H1 (cell line): ENCODE results near the gene MCM3AP. TPM values are rescaled to one million over a fixed set of nuclear protein-coding genes. Genes with fewer than 3 reads are reported as not detected.

Experiments used
- CTCF ChIA-PET: fragments of 300-600 bp; sonication (Branson Sonifier 250); formaldehyde crosslinking; loops from one replicate; lab custom pipeline; 2021; ENCODE audit not compliant: partially characterized antibody; lab: Charles Lee
- POLR2A ChIA-PET: fragments of 300-600 bp; sonication (Branson Sonifier 250); formaldehyde crosslinking; loops from one replicate; lab custom pipeline; 2021; ENCODE audit warnings: inconsistent platforms; ENCODE audit not compliant: partially characterized antibody; lab: Charles Lee
- DNase-seq, 2 experiments: peaks; one replicate each; pipeline versions ENCODE4 v3.0.0 to v3.0.0-alpha.2; 2010 to 2022; ENCODE audit warnings: low spot score in 2 of 2, low read depth in 1 of 2, mixed read lengths in 1 of 2
- FAIRE-seq: peaks from 2 replicates; lab custom pipeline; 2011; peaks lifted over from hg19 to GRCh38; lab: Jason Lieb, UNC
- H2AFZ ChIP-seq: 2 replicates; pipeline ENCODE4 v1.8.1; 2012; ENCODE audit warnings: low read length, inconsistent platforms
- H2AK5ac ChIP-seq: 2 replicates; pipeline ENCODE4 v1.6.1; 2013; ENCODE audit warnings: low read depth, low read length
- H2BK120ac ChIP-seq: replicated peaks from 2 replicates; pipeline ENCODE3; 2013; ENCODE audit warnings: low read depth, low read length, inconsistent platforms
- H2BK12ac ChIP-seq: 2 replicates; pipeline ENCODE4 v1.6.1; 2013; ENCODE audit warnings: low read depth, low read length
- H2BK15ac ChIP-seq: 2 replicates; pipeline ENCODE4 v1.6.1; 2013; ENCODE audit warnings: low read length
- H2BK20ac ChIP-seq: 2 replicates; pipeline ENCODE4 v1.6.1; 2013; ENCODE audit warnings: low read length
- H2BK5ac ChIP-seq: 2 replicates; pipeline ENCODE4 v1.6.1; 2013; ENCODE audit warnings: low read depth, low read length
- H3K14ac ChIP-seq: 2 replicates; pipeline ENCODE4 v1.6.1; 2013; ENCODE audit warnings: inconsistent platforms; ENCODE audit not compliant: insufficient read length
- H3K18ac ChIP-seq: 2 replicates; pipeline ENCODE4 v1.6.1; 2013; ENCODE audit warnings: low read length; ENCODE audit errors: extremely low read depth
- H3K23ac ChIP-seq: 2 replicates; pipeline ENCODE4 v1.6.1; 2013; ENCODE audit warnings: inconsistent platforms; ENCODE audit not compliant: insufficient read length
- H3K23me2 ChIP-seq: 2 replicates; pipeline ENCODE4 v1.6.1; 2013; ENCODE audit warnings: low read depth, low read length
- H3K27ac ChIP-seq: 2 replicates; pipeline ENCODE4 v1.6.1; 2011; ENCODE audit warnings: low read depth, low read length, inconsistent platforms
- H3K27me3 ChIP-seq, 4 experiments: replicated peaks in 1 of 4; 1 replicate in 1 of 4; 2 replicates in 3 of 4; pipeline versions ENCODE4 v1.6.1 to v1.8.1; 2011 to 2013; ENCODE audit warnings: low read length in 3 of 4, mild to moderate bottlenecking in 3 of 4, inconsistent platforms in 2 of 4, mixed read lengths in 2 of 4, moderate library complexity in 1 of 4; ENCODE audit not compliant: control insufficient read depth in 3 of 4, insufficient read depth in 3 of 4; ENCODE audit errors: extremely low read depth in 1 of 4
- H3K36me3 ChIP-seq, 4 experiments: 2 replicates each; pipeline versions ENCODE4 v1.6.1 to v1.8.1; 2011 to 2013; ENCODE audit warnings: mild to moderate bottlenecking in 4 of 4, low read length in 3 of 4, moderate library complexity in 2 of 4, control low read depth in 1 of 4, inconsistent platforms in 1 of 4; ENCODE audit not compliant: insufficient read depth in 4 of 4, control insufficient read depth in 2 of 4
- H3K4ac ChIP-seq: replicated peaks from 2 replicates; pipeline ENCODE3; 2013; ENCODE audit warnings: low read length, low read depth, mixed read lengths, inconsistent platforms; ENCODE audit not compliant: insufficient read length
- H3K4me1 ChIP-seq, 4 experiments: replicated peaks in 1 of 4; 1 replicate in 1 of 4; 2 replicates in 3 of 4; pipeline versions ENCODE4 v1.6.1 to v1.8.1; 2011 to 2013; ENCODE audit warnings: low read length in 3 of 4, inconsistent platforms in 2 of 4, mixed read lengths in 1 of 4; ENCODE audit not compliant: insufficient read depth in 4 of 4, control insufficient read depth in 3 of 4
- H3K4me2 ChIP-seq, 2 experiments: 2 replicates each; pipeline versions ENCODE4 v1.6.1 to v1.8.1; 2011 to 2013; ENCODE audit warnings: low read depth in 2 of 2, low read length in 2 of 2, control low read depth in 1 of 2, inconsistent platforms in 1 of 2, mild to moderate bottlenecking in 1 of 2; ENCODE audit not compliant: insufficient read depth in 1 of 2
- H3K4me3 ChIP-seq, 4 experiments: fragments of 200-600, 300-600 bp in 1 of 4; sonication (generic), shearing (Covaris generic), sonication (Bioruptor Twin) in 1 of 4; 2 replicates each; pipeline versions ENCODE4 v1.5.1 to v1.8.1; 2011 to 2016; ENCODE audit warnings: low read length in 4 of 4, low read depth in 3 of 4, control low read depth in 2 of 4, inconsistent platforms in 2 of 4, mild to moderate bottlenecking in 2 of 4, mixed read lengths in 1 of 4, moderate library complexity in 1 of 4; ENCODE audit not compliant: insufficient read depth in 2 of 4; ENCODE audit errors: extremely low read depth in 1 of 4
- H3K56ac ChIP-seq: replicated peaks from 2 replicates; pipeline ENCODE3; 2013; ENCODE audit warnings: low read depth, mild to moderate bottlenecking, mixed read lengths, low read length, inconsistent platforms; ENCODE audit not compliant: insufficient read length
- H3K79me1 ChIP-seq: 2 replicates; pipeline ENCODE4 v1.6.1; 2013; ENCODE audit warnings: low read depth, low read length, control low read depth
- H3K79me2 ChIP-seq, 2 experiments: 2 replicates each; pipeline versions ENCODE4 v1.6.1 to v1.8.1; 2012 to 2013; ENCODE audit warnings: low read length in 2 of 2, mild to moderate bottlenecking in 2 of 2, inconsistent platforms in 1 of 2; ENCODE audit not compliant: insufficient read depth in 2 of 2, control insufficient read depth in 1 of 2
- H3K9ac ChIP-seq, 4 experiments: replicated peaks in 1 of 4; 1 replicate in 1 of 4; 2 replicates in 3 of 4; pipeline versions ENCODE4 v1.6.1 to v1.8.1; 2011 to 2013; ENCODE audit warnings: low read depth in 3 of 4, low read length in 3 of 4, control low read depth in 2 of 4, mild to moderate bottlenecking in 2 of 4, moderate library complexity in 2 of 4, inconsistent platforms in 1 of 4; ENCODE audit errors: extremely low read depth in 1 of 4
- H3K9me3 ChIP-seq, 2 experiments: 2 replicates each; pipeline versions ENCODE4 v1.6.1 to v1.8.1; 2012 to 2013; ENCODE audit warnings: mild to moderate bottlenecking in 2 of 2, moderate library complexity in 2 of 2, control low read depth in 1 of 2, inconsistent platforms in 1 of 2, low read depth in 1 of 2, low read length in 1 of 2, mixed read lengths in 1 of 2; ENCODE audit not compliant: insufficient read depth in 2 of 2
- H4K20me1 ChIP-seq, 2 experiments: replicated peaks in 1 of 2; 2 replicates each; pipeline versions ENCODE3 to v1.8.1; 2011 to 2013; ENCODE audit warnings: inconsistent platforms in 2 of 2, low read length in 2 of 2, mild to moderate bottlenecking in 1 of 2; ENCODE audit not compliant: insufficient read depth in 2 of 2, control insufficient read depth in 1 of 2
- H4K5ac ChIP-seq: 2 replicates; pipeline ENCODE4 v1.6.1; 2013; ENCODE audit warnings: low read length, low read depth, mixed read lengths, inconsistent platforms; ENCODE audit not compliant: insufficient read length
- H4K8ac ChIP-seq: 2 replicates; pipeline ENCODE4 v1.8.0; 2013; ENCODE audit warnings: mild to moderate bottlenecking, moderate library complexity, low read length, inconsistent platforms; ENCODE audit not compliant: insufficient read depth; ENCODE audit errors: extremely low read depth
- H4K91ac ChIP-seq: replicated peaks from 2 replicates; pipeline ENCODE3; 2013; ENCODE audit warnings: low read length, mixed read lengths, inconsistent platforms; ENCODE audit not compliant: insufficient read length
- ATF3 ChIP-seq: IDR thresholded peaks from 2 replicates; pipeline ENCODE4 v1.6.1; 2011; ENCODE audit warnings: low read depth, mild to moderate bottlenecking, low read length; ENCODE audit not compliant: insufficient read depth
- BRCA1 ChIP-seq: IDR thresholded peaks from 2 replicates; pipeline ENCODE4 v1.6.1; 2012; ENCODE audit warnings: low read depth, low read length, improper control_type of control experiment
- GTF2F1 ChIP-seq: IDR thresholded peaks from 2 replicates; pipeline ENCODE4 v1.6.1; 2012; ENCODE audit warnings: low read depth, low read length, improper control_type of control experiment, borderline replicate concordance
- RXRA ChIP-seq: IDR thresholded peaks from 2 replicates; pipeline ENCODE4 v1.6.1; 2011; ENCODE audit warnings: low read depth, mild to moderate bottlenecking, low read length, moderate library complexity; ENCODE audit not compliant: insufficient read depth
- SP4 ChIP-seq: IDR thresholded peaks from 2 replicates; pipeline ENCODE4 v1.6.1; 2012; ENCODE audit warnings: low read length, inconsistent platforms
- SRF ChIP-seq: IDR thresholded peaks from 2 replicates; pipeline ENCODE4 v1.6.1; 2011; ENCODE audit warnings: mild to moderate bottlenecking, low read depth, low read length, moderate library complexity
- USF2 ChIP-seq: IDR thresholded peaks from 2 replicates; pipeline ENCODE4 v1.6.1; 2011; ENCODE audit warnings: low read length, improper control_type of control experiment
- WGBS, 2 experiments: shearing (Covaris generic) in 1 of 2; methylation state at CpG; one replicate each; pipeline versions ENCODE4 v1.1.6 to v1.1.7; 2013 to 2015; ENCODE audit warnings: low lambda C conversion rate in 2 of 2, mixed read lengths in 2 of 2, inconsistent platforms in 1 of 2, low coverage in 1 of 2, missing lambda C conversion rate in 1 of 2; ENCODE audit not compliant: insufficient replicate concordance in 2 of 2, insufficient coverage in 1 of 2, insufficient read length in 1 of 2; ENCODE audit errors: extremely low coverage in 1 of 2, missing lambda C conversion rate in 1 of 2; 5-methylcytosine and 5-hydroxymethylcytosine counted together
- polyA plus RNA-seq, 7 experiments: library from polyadenylated mRNA; depleted of rRNA in 3 of 7; stranded (reverse) in 5 of 7; unstranded in 2 of 7; fragments of >200 nt in 5 of 7; fragments of 200-250 nt in 2 of 7; gene quantifications; 1 replicate in 5 of 7; 2 replicates in 1 of 7; 4 replicates in 1 of 7; pipeline versions ENCODE4 v1.2.1 to v1.2.3, GENCODE V29; 2011 to 2013; ENCODE audit warnings: missing spikeins in 2 of 7, mixed read lengths in 2 of 7
- total RNA-seq: library from RNA; stranded (reverse); fragmentation: NEBNext Ultra II Directional; extraction: Animal tissue kit (Norgen Biotek cat#: 25700); gene quantifications from 2 replicates; pipeline ENCODE4 v1.2.1, GENCODE V29; 2021

MCM3AP gene
- total and polyA plus RNA-seq, 2 of the 8 experiments (the other 6 are each of a cell fraction or from before 2014, with no cell fraction given) = 37.2 to 119 TPM

- Histone ChIP-seq H3K23ac (no peak overlapping the region), H4K5ac (no peak overlapping the region), H2AFZ (no peak overlapping the region), H2BK120ac (no peak overlapping the region), H3K18ac (no peak overlapping the region), H3K9ac (no peak overlapping the region), H3K4me2 (peak overlapping the region; percentile 87 to 97; a peak in 2 of 4 replicates), H3K27ac (no peak overlapping the region), H3K4ac (no peak overlapping the region), H2BK15ac (0 out of 2 replicates have a peak overlapping the region, but pooled peaks have one; percentile 72), H3K36me3 (peaks cover 0 to 2% (median 0%) of the 10 kb centered on the region in 4 experiments; a peak in 2 of 8 replicates), H3K14ac (no peak overlapping the region), H3K56ac (no peak overlapping the region), H4K20me1 (peaks cover 0 to 18% of the 10 kb centered on the region in 2 experiments), H4K91ac (no peak overlapping the region), H3K4me1 (peaks cover 4 to 15% (median 7%) of the 10 kb centered on the region in 4 experiments; a peak in 5 of 7 replicates), H2BK12ac (no peak overlapping the region), H4K8ac (no peak overlapping the region), H2AK5ac (no peak overlapping the region), H2BK5ac (no peak overlapping the region), H2BK20ac (no peak overlapping the region), H3K79me1 (0 out of 2 replicates have a peak, but pooled peaks cover 2% of the 10 kb centered on the region), H3K4me3 (0 out of 8 replicates have a peak overlapping the region, but pooled peaks of 1 of the 4 experiments have one; percentile 93), H3K9me3 (no peaks in the 10 kb centered on the region), H3K79me2 (peaks cover 0 to 2% of the 10 kb centered on the region in 2 experiments; a peak in 1 of 4 replicates), H3K23me2 (peaks cover 8% of the 10 kb centered on the region), H3K27me3 (no peaks in the 10 kb centered on the region)
- ChIA-PET CTCF (interaction anchor here (1.3 to 1.6 kb wide), 2 partner anchors 10 to 41 kb away, joined by 3 read pairs; no protein-coding TSS in a partner anchor), POLR2A (no interaction called here)
- WGBS, 2 experiments = 92% methylated on average over 7 of the region's 7 CpGs; no CpG with 5 or more reads in 1 of the 2 experiments
- FAIRE-seq (no peak), DNase-seq (no peak)
- no peak for TF ChIP-seq SP4
- TF ChIP-seq SRF = no peak
- TF ChIP-seq GTF2F1 = no peak
- TF ChIP-seq BRCA1 = no peak
- no peak for TF ChIP-seq USF2
- no peak for TF ChIP-seq RXRA
- no peak for TF ChIP-seq ATF3
Measured at GRCh38 chr21:46185716-46186115, 99.7 kb downstream of the MCM3AP start.
